ENCODE data around the gene KCNMA1. TPM values are rescaled to one million over a fixed set of nuclear protein-coding genes. Genes with fewer than 3 reads are reported as not detected.

KCNMA1 gene
- total and polyA plus RNA-seq, 5 experiments from 2014 or later: not detected

DNA sequence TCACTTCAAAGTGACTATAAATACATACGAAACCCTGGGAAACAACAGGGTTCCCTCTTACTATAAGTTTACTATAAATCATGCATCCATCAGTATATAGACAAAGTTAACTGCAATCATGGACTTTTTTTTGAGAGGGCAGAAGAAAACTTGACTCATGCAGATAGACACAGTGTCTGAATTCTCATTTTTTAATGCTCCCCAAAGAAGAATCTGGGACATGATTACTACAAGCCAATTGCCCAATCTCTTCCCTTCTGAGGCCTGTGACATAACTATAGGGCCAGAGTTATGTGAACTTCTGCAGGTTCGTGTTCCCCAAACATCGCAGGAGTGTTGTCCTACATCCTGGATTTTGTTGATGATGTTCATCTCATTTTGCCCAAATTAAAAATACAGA, 376.5 kb downstream of the KCNMA1 start:
- H3K36me3 Mint-ChIP-seq: peaks cover 0 to 9% (median 3%) of the 10 kb centered on the region in 3 donors
- peak overlapping the region in 1 of 10 donors; percentile 7 for H3K27ac Mint-ChIP-seq
- H3K27me3 Mint-ChIP-seq: no peaks in the 10 kb centered on the region
- peaks cover 33 to 64% (median 48%) of the 10 kb centered on the region in 4 donors for H3K4me1 Mint-ChIP-seq
- H3K9me3 Mint-ChIP-seq: peaks cover 0 to 13% (median 2%) of the 10 kb centered on the region in 9 donors
- no peak for ATAC-seq
- POLR2A ChIA-PET: no interaction called here
- DNase-seq: no peak
- H3K4me3 Mint-ChIP-seq: no peak overlapping the region

- peak overlapping the region in 4 of 10 donors; percentile 12 to 86 (median 56) for H3K27ac Mint-ChIP-seq
- ATAC-seq (no peak), DNase-seq (no peak)
- H3K4me3 Mint-ChIP-seq: no peak overlapping the region
- H3K36me3 Mint-ChIP-seq: peaks cover 0 to 9% (median 3%) of the 10 kb centered on the region in 3 donors
- H3K4me1 Mint-ChIP-seq: peaks cover 31 to 54% (median 40%) of the 10 kb centered on the region in 4 donors
- H3K9me3 Mint-ChIP-seq: peaks cover 0 to 13% (median 2%) of the 10 kb centered on the region in 9 donors
- no peaks in the 10 kb centered on the region for H3K27me3 Mint-ChIP-seq
- POLR2A ChIA-PET: no interaction called here
Observed at GRCh38 chr10:77259171-77259874, 378.3 kb downstream of the KCNMA1 start.

DNA sequence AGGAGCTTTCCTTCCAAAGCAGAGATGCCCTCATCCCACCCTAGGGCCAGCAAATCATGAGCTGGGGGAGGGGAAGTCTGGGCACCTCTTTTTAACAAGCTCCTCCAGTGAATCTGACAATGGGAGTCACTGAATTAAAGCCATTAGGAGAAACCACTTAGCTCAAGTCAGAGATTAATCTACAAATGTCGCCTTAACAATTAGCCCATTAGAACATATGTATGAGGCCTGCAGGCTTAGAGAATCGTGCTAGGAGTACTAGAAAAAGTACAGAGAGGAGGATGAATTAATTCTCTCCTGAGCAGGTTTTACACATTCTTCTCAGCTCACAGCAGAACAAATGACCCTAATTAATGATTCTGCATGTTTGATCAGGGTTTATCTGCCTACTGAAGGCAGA, 381.3 kb downstream of the KCNMA1 start:
- DNase-seq (no peak), ATAC-seq (no peak)
- H3K27ac Mint-ChIP-seq: peak overlapping the region in 1 of 10 donors; percentile 65
- H3K27me3 Mint-ChIP-seq: no peaks in the 10 kb centered on the region
- POLR2A ChIA-PET: interaction anchor here (0.8 kb wide), 1 partner anchor 25 kb away, joined by 4 read pairs; no protein-coding TSS in a partner anchor
- H3K4me1 Mint-ChIP-seq: peaks cover 20 to 42% (median 36%) of the 10 kb centered on the region in 4 donors
- H3K9me3 Mint-ChIP-seq: peaks cover 0 to 13% (median 2%) of the 10 kb centered on the region in 9 donors
- H3K4me3 Mint-ChIP-seq: no peak overlapping the region
- H3K36me3 Mint-ChIP-seq: peaks cover 0 to 9% (median 3%) of the 10 kb centered on the region in 3 donors

DNA sequence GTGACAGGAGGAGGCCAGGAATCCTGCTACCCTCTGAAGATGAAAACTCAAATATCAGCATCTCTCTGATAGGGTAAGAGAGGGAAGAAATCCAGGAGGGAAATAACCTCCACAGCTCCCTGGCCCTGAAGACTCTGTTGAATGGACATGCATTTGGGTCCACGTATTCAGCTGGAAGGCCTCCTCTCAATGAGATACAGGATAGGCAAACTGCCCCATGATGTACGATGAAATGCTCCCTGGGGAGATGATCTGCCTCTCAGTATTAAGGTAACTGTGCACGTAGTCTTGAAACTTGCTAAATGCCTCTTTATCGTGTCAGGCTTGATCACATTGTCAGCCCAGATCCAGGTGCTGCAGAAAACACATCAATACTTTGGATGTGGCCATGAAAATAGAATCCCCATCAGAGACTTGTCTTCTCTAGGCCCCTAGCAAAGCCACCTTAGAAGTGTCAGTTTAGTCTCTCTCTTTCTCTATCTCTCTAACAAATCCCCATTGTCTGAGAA, 384.0 kb downstream of the KCNMA1 start:
- H3K9me3 Mint-ChIP-seq: peaks cover 0 to 13% (median 2%) of the 10 kb centered on the region in 9 donors
- H3K36me3 Mint-ChIP-seq: peaks cover 0 to 9% (median 3%) of the 10 kb centered on the region in 3 donors
- peaks cover 17 to 27% (median 24%) of the 10 kb centered on the region in 4 donors for H3K4me1 Mint-ChIP-seq
- no peaks in the 10 kb centered on the region for H3K27me3 Mint-ChIP-seq
- H3K27ac Mint-ChIP-seq: no peak overlapping the region
- H3K4me3 Mint-ChIP-seq: no peak overlapping the region
- POLR2A ChIA-PET: no interaction called here
- no peak for DNase-seq
- ATAC-seq: no peak

DNA sequence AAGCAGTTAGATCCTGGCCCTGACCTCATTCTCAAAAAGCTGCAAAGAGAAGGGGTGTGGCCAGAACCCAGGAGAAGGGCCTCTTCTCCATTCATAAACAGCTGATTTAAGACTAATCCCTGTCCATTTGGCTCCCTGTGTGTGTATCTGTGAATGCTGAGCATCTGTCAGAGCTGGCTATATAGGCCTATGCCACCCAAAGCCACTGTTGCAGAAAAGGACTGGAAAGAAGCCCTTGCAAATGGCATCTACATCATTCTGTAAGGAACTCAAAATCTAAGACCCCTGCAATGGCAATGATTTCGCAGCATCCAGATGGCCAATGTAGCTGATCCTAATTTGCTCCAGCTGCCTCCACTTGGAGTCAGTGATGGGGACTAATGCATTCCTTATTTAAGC, 384.5 kb downstream of the KCNMA1 start:
- POLR2A ChIA-PET: no interaction called here
- H3K27ac Mint-ChIP-seq: peak overlapping the region in 4 of 10 donors; percentile 2 to 56 (median 40)
- H3K4me3 Mint-ChIP-seq: no peak overlapping the region
- peaks cover 17 to 27% (median 24%) of the 10 kb centered on the region in 4 donors for H3K4me1 Mint-ChIP-seq
- DNase-seq (no peak), ATAC-seq (no peak)
- H3K27me3 Mint-ChIP-seq: no peaks in the 10 kb centered on the region
- H3K36me3 Mint-ChIP-seq: peaks cover 0 to 9% (median 3%) of the 10 kb centered on the region in 3 donors
- peaks cover 0 to 13% (median 2%) of the 10 kb centered on the region in 9 donors for H3K9me3 Mint-ChIP-seq

DNA sequence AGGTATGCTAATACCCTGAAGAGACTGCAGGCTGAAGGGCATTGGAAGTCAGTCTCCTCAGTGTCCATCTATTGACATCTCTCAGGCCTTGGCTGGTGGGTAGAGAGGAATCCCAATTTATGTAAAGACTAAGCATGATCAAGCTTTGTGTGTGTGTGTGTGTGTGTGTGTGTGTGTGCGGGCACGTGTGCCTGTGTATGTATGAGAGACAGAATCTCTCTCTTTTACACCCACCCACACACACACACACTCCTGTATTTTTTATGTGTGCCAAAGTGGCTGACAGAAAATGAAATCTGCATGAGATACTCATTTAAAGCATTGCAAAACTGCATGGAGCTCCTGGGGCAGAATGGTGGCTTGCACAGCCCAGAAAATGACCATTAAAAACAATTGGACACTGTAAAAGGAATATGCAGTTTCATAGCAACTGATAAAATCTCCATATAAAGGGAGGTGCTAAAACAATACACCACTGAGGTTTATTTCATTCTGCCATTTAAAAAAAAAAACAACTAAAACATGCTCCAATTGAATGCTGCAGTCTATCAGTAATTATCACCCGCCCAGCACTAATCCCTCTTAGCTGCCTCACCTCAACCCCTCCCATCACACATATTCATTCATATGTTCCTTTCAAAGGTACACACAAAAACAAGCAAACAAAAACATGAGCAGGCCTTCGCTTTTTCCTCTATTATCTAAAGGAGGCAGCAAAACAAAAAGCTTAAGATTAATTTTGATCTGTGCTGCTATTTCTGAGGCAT, 385.0 kb downstream of the KCNMA1 start:
- Mint-ChIP-seq H3K4me3 (no peak overlapping the region), H3K27ac (peak overlapping the region in 5 of 10 donors; percentile 2 to 56 (median 46)), H3K27me3 (no peaks in the 10 kb centered on the region), H3K9me3 (peaks cover 0 to 8% (median 0%) of the 10 kb centered on the region in 9 donors), H3K36me3 (peaks cover 0 to 6% (median 3%) of the 10 kb centered on the region in 3 donors), H3K4me1 (peaks cover 17 to 27% (median 24%) of the 10 kb centered on the region in 4 donors)
- DNase-seq (no peak), ATAC-seq (no peak)
- POLR2A ChIA-PET: no interaction called here

DNA sequence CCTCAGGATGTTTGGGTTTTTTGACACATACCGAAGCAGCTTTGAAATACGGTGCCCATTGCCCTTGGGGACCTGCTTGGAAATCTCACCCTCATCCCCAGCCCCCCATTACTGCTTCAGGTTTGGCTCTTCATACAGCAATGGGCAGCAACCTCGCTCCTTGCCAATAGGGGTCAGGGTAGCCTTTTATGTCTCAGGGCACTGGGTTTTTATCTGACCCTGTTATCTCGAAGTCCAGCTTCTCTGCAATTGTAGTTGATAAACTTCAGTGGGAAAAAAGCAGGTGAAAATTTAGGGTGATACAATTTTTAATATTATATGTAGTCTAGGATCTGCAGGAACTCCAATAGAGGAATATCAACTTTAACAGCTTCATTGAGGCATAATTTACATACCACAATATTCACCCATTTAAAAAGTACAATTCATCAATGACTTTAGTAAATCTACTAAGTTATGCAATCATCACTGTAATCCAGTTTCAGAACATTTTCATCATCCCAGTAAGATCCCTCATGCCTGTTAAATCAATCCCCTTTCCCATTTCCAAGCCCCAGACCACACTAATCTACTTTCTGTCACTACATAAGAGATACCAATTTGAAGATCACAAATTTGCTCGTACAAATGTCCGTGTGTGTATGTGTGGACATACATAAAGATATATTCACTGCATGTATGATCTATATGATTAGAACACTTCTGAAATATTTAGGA, 386.2 kb downstream of the KCNMA1 start:
- POLR2A ChIA-PET: no interaction called here
- Mint-ChIP-seq H3K36me3 (no peaks in the 10 kb centered on the region), H3K27me3 (no peaks in the 10 kb centered on the region), H3K27ac (peak overlapping the region in 1 of 10 donors; percentile 13), H3K9me3 (peaks cover 0 to 2% (median 0%) of the 10 kb centered on the region in 9 donors), H3K4me1 (peaks cover 17 to 27% (median 24%) of the 10 kb centered on the region in 4 donors), H3K4me3 (no peak overlapping the region)
- DNase-seq (peak in 6 of 10 donors; percentile 9 to 32 (median 24)), ATAC-seq (no peak)

DNA sequence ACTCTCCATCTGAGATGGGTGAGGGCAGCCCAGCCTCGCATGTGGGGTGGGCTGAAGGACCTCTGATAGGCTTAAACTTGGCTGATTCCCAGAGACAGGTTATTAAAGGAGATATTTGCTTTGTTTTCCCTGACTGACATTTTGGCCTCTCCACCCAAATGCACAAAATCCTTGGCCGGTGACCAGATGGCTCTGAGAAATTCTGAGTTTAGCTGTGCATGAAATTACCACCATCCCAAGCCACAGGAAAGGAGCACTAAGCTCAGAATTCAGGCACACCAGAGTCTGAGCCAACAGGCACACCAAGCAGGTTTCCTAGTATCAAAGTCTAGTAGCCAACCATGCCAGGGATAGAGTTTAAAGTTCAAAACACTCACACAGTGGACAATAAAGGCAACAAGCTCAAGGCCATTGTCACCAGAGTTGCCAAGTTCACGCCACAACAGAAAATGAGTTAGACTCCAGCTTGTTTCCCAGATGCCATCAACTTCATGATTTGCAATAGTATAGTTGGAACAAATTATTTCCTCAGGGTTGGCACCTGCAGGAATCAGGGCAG, 387.6 kb downstream of the KCNMA1 start:
- no peaks in the 10 kb centered on the region for H3K9me3 Mint-ChIP-seq

GRCh38 chr10:77248104-77248790, 389.4 kb downstream of the KCNMA1 start:
- Mint-ChIP-seq H3K27ac (no peak overlapping the region), H3K4me1 (peaks cover 15 to 22% (median 17%) of the 10 kb centered on the region in 4 donors), H3K27me3 (no peaks in the 10 kb centered on the region), H3K9me3 (no peaks in the 10 kb centered on the region), H3K36me3 (no peaks in the 10 kb centered on the region), H3K4me3 (no peak overlapping the region)
- DNase-seq (no peak), ATAC-seq (no peak)
- POLR2A ChIA-PET: no interaction called here

More for the DNA sequence above, 387.6 kb downstream of the KCNMA1 start:
- Mint-ChIP-seq H3K36me3 (no peaks in the 10 kb centered on the region), H3K27ac (no peak overlapping the region), H3K4me1 (peaks cover 17 to 26% (median 24%) of the 10 kb centered on the region in 4 donors), H3K4me3 (no peak overlapping the region), H3K27me3 (no peaks in the 10 kb centered on the region)
- no peak for DNase-seq
- ATAC-seq: no peak
- POLR2A ChIA-PET: no interaction called here

DNA sequence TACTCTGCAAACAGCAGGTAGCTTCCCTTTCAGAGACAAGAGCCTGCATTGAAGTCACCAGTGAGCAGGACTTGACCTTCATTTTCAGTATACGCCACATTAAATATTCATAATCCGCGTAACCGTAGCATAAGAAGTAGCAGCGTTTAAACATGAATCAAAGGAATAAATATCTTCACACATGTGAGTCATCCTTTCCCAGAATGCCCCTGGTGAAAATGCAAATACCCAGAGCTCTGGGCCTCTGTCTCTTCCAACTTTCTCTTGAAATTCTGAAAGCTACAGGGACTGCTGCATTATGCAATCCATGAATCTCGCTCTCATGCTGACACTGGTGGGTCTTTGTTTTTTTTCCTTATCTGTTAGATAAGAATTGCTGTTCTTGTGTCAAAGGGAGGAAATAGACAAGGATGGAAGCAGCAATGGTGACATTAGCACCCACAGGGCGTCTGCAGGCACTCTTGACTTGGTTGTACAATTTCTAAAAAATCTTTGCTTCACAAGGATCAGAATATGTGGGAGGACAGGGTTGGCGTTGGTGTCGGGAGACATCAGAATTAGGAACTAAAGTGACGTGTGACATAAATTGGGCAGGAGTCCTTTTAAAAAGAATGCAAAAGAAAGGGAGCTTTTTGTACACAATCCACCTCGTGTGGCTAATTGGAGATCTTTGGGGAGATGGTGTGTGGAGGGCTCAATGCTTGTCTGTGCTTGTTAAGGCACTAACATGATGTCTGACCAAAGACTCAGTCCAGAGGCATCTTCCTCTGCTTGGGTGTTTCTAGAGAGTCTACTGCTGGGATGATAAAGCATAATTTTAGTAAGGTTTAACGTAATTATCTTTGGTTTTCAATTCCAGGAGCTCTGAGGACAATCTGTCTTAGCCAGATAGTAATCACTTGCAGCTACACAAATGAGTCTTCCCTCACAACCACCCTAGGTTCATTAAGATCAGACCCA, 390.3 kb downstream of the KCNMA1 start:
- Mint-ChIP-seq H3K27me3 (no peaks in the 10 kb centered on the region), H3K36me3 (no peaks in the 10 kb centered on the region), H3K9me3 (no peaks in the 10 kb centered on the region), H3K4me3 (no peak overlapping the region), H3K27ac (no peak overlapping the region), H3K4me1 (peaks cover 6 to 13% (median 10%) of the 10 kb centered on the region in 4 donors)
- ATAC-seq: no peak
- POLR2A ChIA-PET: no interaction called here
- DNase-seq: no peak

DNA sequence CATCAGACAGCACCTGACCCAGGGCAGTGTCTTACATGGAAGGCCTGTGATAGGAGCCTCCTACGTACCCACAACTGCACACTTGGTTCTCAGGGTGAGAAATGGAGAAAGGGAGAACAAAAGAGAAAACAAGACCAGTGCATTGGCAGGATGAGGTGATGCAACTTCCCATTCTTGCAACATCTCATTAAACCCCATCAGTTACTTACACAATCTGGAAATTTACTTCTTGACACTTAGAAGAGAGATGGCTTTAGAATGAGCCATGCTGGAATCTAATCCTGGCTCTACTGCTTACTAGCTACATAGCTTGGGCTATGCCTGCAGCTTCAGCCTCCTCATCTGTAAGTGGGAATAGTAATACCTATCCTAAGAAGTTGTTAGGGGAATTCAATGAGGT, 391.7 kb downstream of the KCNMA1 start:
- H3K4me3 Mint-ChIP-seq: no peak overlapping the region
- H3K27me3 Mint-ChIP-seq: no peaks in the 10 kb centered on the region
- peaks cover 0 to 2% (median under 1%) of the 10 kb centered on the region in 4 donors for H3K4me1 Mint-ChIP-seq
- DNase-seq (no peak), ATAC-seq (no peak)
- H3K36me3 Mint-ChIP-seq: no peaks in the 10 kb centered on the region
- H3K9me3 Mint-ChIP-seq: no peaks in the 10 kb centered on the region
- no peak overlapping the region for H3K27ac Mint-ChIP-seq
- POLR2A ChIA-PET: no interaction called here

Measured in naive thymus-derived CD8-positive, alpha-beta T cell (primary cell).